Tibial artery (tissue), 4 donors: Measurements from ENCODE around the gene AVL9.

Source experiments
- DNase-seq, 2 donors: peaks; one replicate each; pipeline ENCODE4 v3.0.0-alpha.2; 2019
- H3K27ac ChIP-seq, 2 donors: fragments of 200-600 bp; sonication (generic) in 1 of 2; 1 replicate in 1 of 2; 2 replicates in 1 of 2; pipeline ENCODE4 v1.5.1; 2018 to 2019; ENCODE audit warnings: mild to moderate bottlenecking in 1 of 2
- H3K27me3 ChIP-seq, 2 donors: fragments of 200-600 bp; sonication (generic) in 1 of 2; one replicate each; pipeline versions ENCODE4 v1.5.1 to v1.6.0; 2016 to 2019
- H3K36me3 ChIP-seq, 3 donors: fragments of 200-600 bp; sonication (generic) in 2 of 3; one replicate each; pipeline ENCODE4 v1.5.1; 2016 to 2019; ENCODE audit warnings: mild to moderate bottlenecking in 2 of 3
- H3K4me1 ChIP-seq, 4 donors: fragments of 200-600 bp; sonication (generic) in 2 of 4; 1 replicate in 3 of 4; 2 replicates in 1 of 4; pipeline ENCODE4 v1.5.1; 2016 to 2019
- H3K4me3 ChIP-seq, 2 donors: fragments of 200-600 bp; sonication (generic) in 1 of 2; 1 replicate in 1 of 2; 2 replicates in 1 of 2; pipeline ENCODE4 v1.5.1; 2018 to 2019; ENCODE audit warnings: mild to moderate bottlenecking in 2 of 2
- H3K9me3 ChIP-seq, 3 donors: fragments of 200-600 bp; sonication (generic) in 1 of 3; one replicate each; pipeline ENCODE4 v1.5.1; 2016 to 2019
- intact Hi-C: fragments of 100-400 bp; cut with DNase I; formaldehyde crosslinking; loops from one replicate; pipeline ENCODE4 v1.15.0; 2023; ENCODE audit warnings: low total_unique reads
- TF ChIP-seq, protein P1 (sequence below), 2 experiments: fragments of 200-600 bp in 1 of 2; fragments of 450-650 bp in 1 of 2; IDR thresholded peaks; one replicate each; pipeline ENCODE4 v1.5.1; 2017 to 2019; ENCODE audit warnings: antibody characterized with exemption in 2 of 2, mild to moderate bottlenecking in 1 of 2, moderate library complexity in 1 of 2

Gene AVL9

DNA sequence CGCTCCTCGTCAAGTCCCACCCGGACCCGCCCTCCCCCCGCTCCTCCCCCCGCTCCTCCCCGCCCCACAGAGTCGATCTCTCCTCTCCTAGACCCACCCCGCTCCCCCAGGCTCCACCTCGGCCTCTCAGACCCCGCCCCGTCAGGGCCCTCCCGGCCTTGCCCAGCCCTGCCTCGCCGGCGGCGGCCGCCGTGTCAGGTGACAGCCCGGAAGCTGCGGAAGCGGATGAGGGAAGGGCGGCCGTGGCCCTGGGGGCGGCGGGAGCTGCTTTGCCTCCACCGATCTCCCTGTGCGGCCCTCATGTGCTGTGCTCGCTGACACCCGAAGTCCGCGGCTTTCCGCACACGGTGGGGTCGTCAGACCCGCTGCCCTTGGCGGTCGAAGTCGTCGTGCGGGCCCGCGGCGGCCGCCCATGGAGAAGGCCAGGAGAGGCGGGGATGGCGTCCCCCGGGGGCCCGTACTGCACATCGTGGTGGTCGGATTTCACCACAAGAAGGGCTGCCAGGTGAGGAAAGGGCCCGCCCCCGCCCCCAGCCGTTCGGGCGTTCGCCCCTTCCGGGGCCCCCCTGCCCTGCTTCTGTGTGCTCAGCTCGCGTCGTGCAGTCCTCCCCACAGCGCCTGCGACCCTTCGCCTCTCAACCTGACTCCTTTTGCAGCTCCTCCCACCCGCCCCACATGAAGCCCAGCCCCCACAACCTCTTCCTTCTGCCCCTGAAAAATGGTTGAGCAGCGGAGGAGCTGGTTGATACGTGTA is at the start of gene AVL9:
Gene AVL9, plus strand, starts transcription at position 192 of the 754 bp plus-strand sequence. Its CDS starts 221 bp downstream, at position 413.
- Histone ChIP-seq H3K27ac (peak within 1 kb of the TSS; percentile 99 to 100), H3K4me3 (peak within 1 kb of the TSS; percentile 99 to 100), H3K9me3 (no peaks in the 10 kb centered on the region), H3K4me1 (peaks cover 0 to 23% (median 13%) of the 10 kb centered on the region in 4 donors), H3K36me3 (no peaks in the 10 kb centered on the region), H3K27me3 (no peaks in the 10 kb centered on the region)
- TF ChIP-seq, protein P1, sequence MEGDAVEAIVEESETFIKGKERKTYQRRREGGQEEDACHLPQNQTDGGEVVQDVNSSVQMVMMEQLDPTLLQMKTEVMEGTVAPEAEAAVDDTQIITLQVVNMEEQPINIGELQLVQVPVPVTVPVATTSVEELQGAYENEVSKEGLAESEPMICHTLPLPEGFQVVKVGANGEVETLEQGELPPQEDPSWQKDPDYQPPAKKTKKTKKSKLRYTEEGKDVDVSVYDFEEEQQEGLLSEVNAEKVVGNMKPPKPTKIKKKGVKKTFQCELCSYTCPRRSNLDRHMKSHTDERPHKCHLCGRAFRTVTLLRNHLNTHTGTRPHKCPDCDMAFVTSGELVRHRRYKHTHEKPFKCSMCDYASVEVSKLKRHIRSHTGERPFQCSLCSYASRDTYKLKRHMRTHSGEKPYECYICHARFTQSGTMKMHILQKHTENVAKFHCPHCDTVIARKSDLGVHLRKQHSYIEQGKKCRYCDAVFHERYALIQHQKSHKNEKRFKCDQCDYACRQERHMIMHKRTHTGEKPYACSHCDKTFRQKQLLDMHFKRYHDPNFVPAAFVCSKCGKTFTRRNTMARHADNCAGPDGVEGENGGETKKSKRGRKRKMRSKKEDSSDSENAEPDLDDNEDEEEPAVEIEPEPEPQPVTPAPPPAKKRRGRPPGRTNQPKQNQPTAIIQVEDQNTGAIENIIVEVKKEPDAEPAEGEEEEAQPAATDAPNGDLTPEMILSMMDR (IDR thresholded peaks at IDR 0.05): no peak
- DNase-seq: peak; percentile 98 to 99
- intact Hi-C loops: loop anchor here (10.0 kb wide), 1 partner anchor 569 kb away; the partner anchor contains the start of gene NT5C3A

DNA sequence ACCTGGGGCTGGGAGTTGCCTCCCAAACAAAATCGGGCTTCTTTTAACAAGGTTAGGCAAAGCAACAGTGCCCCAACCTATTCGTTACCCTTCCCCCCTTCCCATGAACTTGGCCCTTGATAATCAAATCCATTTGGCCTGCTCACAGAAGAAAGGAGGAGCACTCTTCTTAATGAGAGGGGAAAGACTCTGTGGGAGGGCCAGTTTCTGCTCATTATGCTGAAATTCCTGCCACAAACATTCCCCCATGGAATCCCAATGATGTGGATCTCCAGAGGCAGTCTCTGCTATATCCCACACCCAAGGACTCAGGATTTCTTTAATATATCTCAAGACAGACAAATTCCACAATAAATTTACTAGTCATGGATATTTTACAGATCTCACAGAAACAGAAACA is 48.1 kb upstream of the AVL9 start:
- intact Hi-C loops: no loop called here
- no peaks in the 10 kb centered on the region for H3K4me1 ChIP-seq

DNA sequence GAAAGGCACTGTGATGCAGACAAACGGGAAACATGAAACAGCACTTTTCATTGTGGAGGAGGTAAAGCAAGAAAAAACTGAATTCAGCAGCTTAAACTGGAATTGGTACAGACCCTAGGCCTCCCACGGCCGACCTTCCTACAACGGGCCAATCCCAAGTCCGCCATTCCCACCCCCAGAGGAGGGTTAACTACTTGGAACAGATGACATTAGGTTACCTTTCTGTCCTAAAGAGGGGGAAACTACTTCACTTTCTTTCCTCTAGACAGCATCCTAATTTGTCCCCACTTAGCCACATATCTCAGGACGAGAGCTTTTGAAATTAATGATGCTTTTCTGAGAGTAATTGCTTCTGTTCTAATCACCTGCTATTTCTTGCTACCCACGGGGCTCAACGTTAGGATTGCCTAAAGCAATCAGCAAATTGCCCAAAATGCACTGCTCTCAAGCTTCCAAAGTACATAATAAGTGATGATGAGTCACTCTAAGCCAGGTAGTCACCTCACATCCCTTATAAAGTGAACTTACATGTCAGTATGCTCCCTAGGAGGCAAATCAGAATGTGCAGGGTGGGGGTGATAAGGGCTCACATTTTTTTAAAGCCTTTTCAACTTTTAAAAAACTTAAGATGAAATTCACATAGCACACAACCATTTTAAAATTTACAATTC is 41.8 kb upstream of the AVL9 start:
- no peak overlapping the region for H3K4me3 ChIP-seq
- intact Hi-C loops: no loop called here
- no peak for DNase-seq
- H3K36me3 ChIP-seq: no peaks in the 10 kb centered on the region
- no peaks in the 10 kb centered on the region for H3K9me3 ChIP-seq
- H3K27me3 ChIP-seq: no peaks in the 10 kb centered on the region
- no peak overlapping the region for H3K27ac ChIP-seq
- H3K4me1 ChIP-seq: no peaks in the 10 kb centered on the region
- TF ChIP-seq, protein P1 (IDR thresholded peaks at IDR 0.05): no peak

More for the DNA sequence above, 48.1 kb upstream of the AVL9 start:
- TF ChIP-seq, protein P1 (IDR thresholded peaks at IDR 0.05): no peak
- H3K27me3 ChIP-seq: no peaks in the 10 kb centered on the region
- no peak overlapping the region for H3K4me3 ChIP-seq
- no peak for DNase-seq
- no peaks in the 10 kb centered on the region for H3K36me3 ChIP-seq
- peaks cover 0 to 4% (median 0%) of the 10 kb centered on the region in 3 donors for H3K9me3 ChIP-seq
- no peak overlapping the region for H3K27ac ChIP-seq

DNA sequence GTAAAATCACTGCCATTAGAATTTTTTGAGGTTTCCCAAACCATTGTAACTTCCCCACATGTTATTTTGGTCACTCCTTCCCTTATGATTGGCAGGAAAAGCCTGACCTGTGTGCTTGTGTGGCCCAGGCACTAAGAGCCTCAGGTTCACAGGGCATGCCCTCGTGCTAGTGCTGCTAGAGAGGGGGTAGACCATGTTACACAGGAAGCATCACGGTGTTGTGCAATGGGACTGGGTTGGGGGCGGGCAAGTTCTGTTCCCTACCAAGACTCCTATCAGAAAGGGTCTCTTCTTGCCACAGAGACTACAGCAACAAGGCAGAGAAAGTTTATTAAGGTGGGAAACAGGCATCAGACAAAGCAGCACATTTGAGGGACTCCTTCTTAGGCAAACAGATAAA is 37.3 kb upstream of the AVL9 start:
- no peaks in the 10 kb centered on the region for H3K4me1 ChIP-seq
- H3K27ac ChIP-seq: no peak overlapping the region
- TF ChIP-seq, protein P1 (IDR thresholded peaks at IDR 0.05): no peak
- H3K36me3 ChIP-seq: no peaks in the 10 kb centered on the region
- DNase-seq: no peak
- H3K4me3 ChIP-seq: no peak overlapping the region
- intact Hi-C loops: no loop called here
- no peaks in the 10 kb centered on the region for H3K9me3 ChIP-seq
- no peaks in the 10 kb centered on the region for H3K27me3 ChIP-seq

DNA sequence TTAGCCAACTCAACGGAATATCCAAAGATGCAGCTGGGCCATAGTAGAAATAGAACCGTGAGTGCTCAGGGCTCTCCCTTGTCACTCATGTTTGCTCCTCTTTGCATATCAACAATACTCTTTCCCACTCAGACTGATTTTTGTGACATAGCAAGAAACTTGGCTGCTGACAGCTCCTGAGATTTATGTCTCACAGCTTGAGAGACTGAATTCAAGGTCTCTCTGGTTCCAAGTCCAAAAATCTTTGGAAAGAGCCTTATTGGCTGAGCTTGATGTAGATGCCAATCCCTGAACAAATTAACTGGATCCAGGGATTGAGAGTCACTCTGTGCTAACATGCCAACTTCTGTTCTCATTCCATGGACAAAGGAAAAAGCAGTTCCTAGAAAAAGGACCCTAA is 35.5 kb upstream of the AVL9 start:
- no peaks in the 10 kb centered on the region for H3K36me3 ChIP-seq
- no peak for DNase-seq
- H3K27ac ChIP-seq: no peak overlapping the region
- intact Hi-C loops: no loop called here
- no peaks in the 10 kb centered on the region for H3K9me3 ChIP-seq
- H3K4me3 ChIP-seq: no peak overlapping the region
- TF ChIP-seq, protein P1 (IDR thresholded peaks at IDR 0.05): no peak
- no peaks in the 10 kb centered on the region for H3K4me1 ChIP-seq
- H3K27me3 ChIP-seq: no peaks in the 10 kb centered on the region
